ENCODE measurements around the gene ERC2.

- TF ChIP-seq, protein P1, sequence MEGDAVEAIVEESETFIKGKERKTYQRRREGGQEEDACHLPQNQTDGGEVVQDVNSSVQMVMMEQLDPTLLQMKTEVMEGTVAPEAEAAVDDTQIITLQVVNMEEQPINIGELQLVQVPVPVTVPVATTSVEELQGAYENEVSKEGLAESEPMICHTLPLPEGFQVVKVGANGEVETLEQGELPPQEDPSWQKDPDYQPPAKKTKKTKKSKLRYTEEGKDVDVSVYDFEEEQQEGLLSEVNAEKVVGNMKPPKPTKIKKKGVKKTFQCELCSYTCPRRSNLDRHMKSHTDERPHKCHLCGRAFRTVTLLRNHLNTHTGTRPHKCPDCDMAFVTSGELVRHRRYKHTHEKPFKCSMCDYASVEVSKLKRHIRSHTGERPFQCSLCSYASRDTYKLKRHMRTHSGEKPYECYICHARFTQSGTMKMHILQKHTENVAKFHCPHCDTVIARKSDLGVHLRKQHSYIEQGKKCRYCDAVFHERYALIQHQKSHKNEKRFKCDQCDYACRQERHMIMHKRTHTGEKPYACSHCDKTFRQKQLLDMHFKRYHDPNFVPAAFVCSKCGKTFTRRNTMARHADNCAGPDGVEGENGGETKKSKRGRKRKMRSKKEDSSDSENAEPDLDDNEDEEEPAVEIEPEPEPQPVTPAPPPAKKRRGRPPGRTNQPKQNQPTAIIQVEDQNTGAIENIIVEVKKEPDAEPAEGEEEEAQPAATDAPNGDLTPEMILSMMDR (conservative IDR thresholded peaks at IDR 0.05; ENCODE audit: low read length): no peak
- no peak for TF ChIP-seq EZH2phosphoT487 (IDR thresholded peaks at IDR 0.05; ENCODE audit: borderline replicate concordance)
Measured at GRCh38 chr3:55521738-55522421, 946.4 kb downstream of the ERC2 start.
